Esophagus squamous epithelium (tissue), 5 donors: Measurements from ENCODE around the gene GAL3ST2. TPM values are rescaled to one million over a fixed set of nuclear protein-coding genes. Genes with fewer than 3 reads are reported as not detected.
A peak's percentile ranks its signal among the peaks of the same experiment; 100 is the strongest.

ENCODE experiments used
- DNase-seq: peaks from one replicate; lab custom pipeline; 2025; lab: John Stamatoyannopoulos, UW
- H3K27ac ChIP-seq, 4 donors: fragments of 200-600 bp; sonication (generic); one replicate each; pipeline ENCODE4 v1.5.1; 2016 to 2019; ENCODE audit warnings: mild to moderate bottlenecking in 1 of 4
- H3K27me3 ChIP-seq, 4 donors: fragments of 200-600 bp; sonication (generic); 1 replicate in 3 of 4; 2 replicates in 1 of 4; pipeline versions ENCODE4 v1.5.1 to v1.6.0; 2017 to 2021; ENCODE audit warnings: antibody characterized with exemption in 1 of 4
- H3K36me3 ChIP-seq, 3 donors: fragments of 200-600 bp; sonication (generic); one replicate each; pipeline ENCODE4 v1.5.1; 2016 to 2019
- H3K4me1 ChIP-seq, 3 donors: fragments of 200-600 bp; sonication (generic); one replicate each; pipeline ENCODE4 v1.5.1; 2017 to 2019
- H3K4me3 ChIP-seq, 4 donors: fragments of 200-600 bp; sonication (generic); 1 replicate in 3 of 4; 2 replicates in 1 of 4; pipeline ENCODE4 v1.5.1; 2016 to 2019; ENCODE audit warnings: mild to moderate bottlenecking in 2 of 4, moderate library complexity in 1 of 4
- H3K9me3 ChIP-seq, 3 donors: fragments of 200-600 bp; sonication (generic); one replicate each; pipeline ENCODE4 v1.5.1; 2016 to 2019
- CTCF ChIP-seq, 6 experiments: fragments of 450-650 bp in 4 of 6; fragments of 200-600 bp in 2 of 6; sonication (generic) in 2 of 6; IDR thresholded peaks; one replicate each; pipeline ENCODE4 v1.5.1; 2016 to 2019; ENCODE audit warnings: antibody characterized with exemption in 6 of 6, mild to moderate bottlenecking in 4 of 6, moderate library complexity in 4 of 6
- POLR2A ChIP-seq, 4 donors: fragments of 450-650 bp; IDR thresholded peaks; one replicate each; pipeline ENCODE4 v1.6.1; 2017; ENCODE audit warnings: antibody characterized with exemption in 4 of 4, mild to moderate bottlenecking in 4 of 4, moderate library complexity in 3 of 4
- WGBS, 2 donors: methylation state at CpG; one replicate each; pipeline ENCODE4 v1.1.5; 2018; 5-methylcytosine and 5-hydroxymethylcytosine counted together
- intact Hi-C: fragments of 100-400 bp; cut with DNase I; formaldehyde crosslinking; loops from one replicate; pipeline ENCODE4 v1.15.0; 2022
- total RNA-seq, 4 donors: library from RNA; depleted of rRNA; stranded (reverse); fragments of >200 nt; gene quantifications; one replicate each; pipeline ENCODE4 v1.1.0, GENCODE V29; 2016
- donor health status: DM: yes; HTN: yes; CAD: no.

GAL3ST2 gene
- total RNA-seq, 4 donors from 2014 or later = 0.38 TPM; not detected in 3

DNA sequence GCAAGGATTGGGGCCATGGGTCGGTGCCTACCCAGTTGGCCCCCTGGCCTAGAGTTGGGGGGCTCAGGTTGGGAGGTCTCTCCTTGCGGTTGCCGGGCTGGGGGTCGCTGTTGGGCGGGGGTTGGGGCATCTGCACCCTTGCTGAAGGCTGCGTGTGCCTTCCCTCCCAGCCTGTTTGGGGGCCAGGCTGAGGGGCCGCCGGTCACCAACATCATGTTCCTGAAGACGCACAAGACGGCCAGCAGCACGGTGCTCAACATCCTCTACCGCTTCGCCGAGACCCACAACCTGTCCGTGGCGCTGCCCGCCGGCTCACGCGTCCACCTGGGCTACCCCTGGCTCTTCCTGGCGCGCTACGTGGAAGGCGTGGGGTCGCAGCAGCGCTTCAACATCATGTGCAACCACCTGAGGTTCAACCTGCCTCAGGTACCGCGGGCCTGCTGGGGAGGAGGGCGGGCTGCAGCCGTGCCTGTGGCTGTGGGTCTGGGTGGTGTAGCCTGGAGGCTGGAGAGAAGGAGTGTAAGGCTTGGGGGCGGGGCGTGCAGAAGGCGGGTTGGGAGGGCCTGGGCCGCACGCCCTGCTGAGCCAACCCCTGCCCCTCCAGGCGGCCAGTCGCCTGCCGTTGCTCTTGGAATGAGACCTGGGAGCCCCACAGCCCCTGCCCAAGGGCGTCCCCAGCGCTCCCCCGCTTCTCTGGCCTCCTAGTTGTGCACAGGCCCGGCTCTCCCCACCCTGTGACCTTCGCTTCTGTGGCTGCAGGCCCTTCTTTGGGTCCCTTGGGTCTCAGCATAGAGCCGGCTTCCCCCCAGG lies 25.2 kb downstream of the GAL3ST2 start:
- no peak for DNase-seq

DNA sequence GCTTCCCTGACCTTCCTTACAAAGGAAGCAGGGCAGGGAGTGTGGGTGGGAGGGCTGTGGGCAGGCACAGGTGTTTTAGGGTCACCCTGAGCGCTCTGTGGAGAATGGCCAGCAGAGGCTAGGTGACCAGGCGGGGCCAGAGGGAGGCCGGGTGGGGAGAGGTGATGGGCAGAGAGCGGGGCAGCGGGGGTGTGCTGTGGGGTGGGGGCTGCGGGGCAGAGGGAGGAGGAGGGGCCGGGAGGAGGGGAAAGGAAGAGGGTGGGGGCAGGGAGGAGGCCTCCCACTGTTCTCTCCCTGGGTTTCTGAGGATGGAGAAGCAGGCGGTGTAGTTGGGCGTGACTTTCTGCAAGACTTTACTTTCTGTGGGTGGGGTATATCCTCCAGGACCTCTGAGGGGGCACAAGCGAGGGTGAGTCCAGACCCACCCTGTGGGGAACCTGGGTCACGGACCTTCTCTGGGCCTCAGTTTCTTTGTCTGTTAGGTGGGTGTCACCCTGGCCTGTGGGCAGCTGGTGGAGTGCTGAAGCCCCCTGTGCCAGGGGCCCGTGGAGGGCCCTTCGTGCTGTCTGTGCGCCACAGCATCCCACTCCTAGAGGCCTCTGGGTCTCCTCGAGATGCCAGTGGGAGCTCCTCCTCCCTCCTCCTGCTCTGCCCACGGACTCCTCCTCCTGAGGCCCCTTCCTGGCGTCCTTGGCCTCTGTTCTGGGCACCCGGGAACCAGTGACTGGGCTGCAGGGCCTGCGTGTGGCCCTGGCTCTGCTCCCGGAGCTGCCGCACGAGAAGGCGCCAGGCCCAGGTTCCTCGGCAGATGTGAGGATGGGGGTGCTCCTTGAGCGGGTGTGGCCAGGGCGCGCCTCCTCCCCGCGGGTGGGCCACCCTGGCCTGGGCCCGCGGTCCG lies 26.0 kb downstream of the GAL3ST2 start:
- H3K9me3 ChIP-seq = no peaks in the 10 kb centered on the region
- intact Hi-C loops = no loop called here
- TF ChIP-seq CTCF (IDR thresholded peaks at IDR 0.05) (no peak), POLR2A (IDR thresholded peaks at IDR 0.05) (no peak)
- 49 to 74% methylated on average over 3 to 13 of the region's 32 CpGs for WGBS, 2 donors
- peaks cover 6 to 42% (median 8%) of the 10 kb centered on the region in 4 donors for H3K27me3 ChIP-seq
- no peak overlapping the region for H3K27ac ChIP-seq
- no peaks in the 10 kb centered on the region for H3K36me3 ChIP-seq
- H3K4me3 ChIP-seq = peak overlapping the region in 3 of 4 donors; percentile 40 to 71 (median 54)
- DNase-seq = no peak
- peaks cover 16 to 23% (median 20%) of the 10 kb centered on the region in 3 donors for H3K4me1 ChIP-seq

More for the DNA sequence above, 25.2 kb downstream of the GAL3ST2 start:
- intact Hi-C loops = no loop called here
- Histone ChIP-seq H3K27ac (no peak overlapping the region), H3K9me3 (no peaks in the 10 kb centered on the region), H3K27me3 (peaks cover 6 to 43% (median 8%) of the 10 kb centered on the region in 4 donors), H3K4me3 (no peak overlapping the region), H3K36me3 (no peaks in the 10 kb centered on the region), H3K4me1 (peaks cover 16 to 23% (median 20%) of the 10 kb centered on the region in 3 donors)
- TF ChIP-seq CTCF (IDR thresholded peaks at IDR 0.05) (no peak), POLR2A (IDR thresholded peaks at IDR 0.05) (no peak)
- WGBS, 2 donors = 83 to 94% methylated on average over 19 to 23 of the region's 44 CpGs

- DNase-seq = no peak
- H3K4me3 ChIP-seq = peak overlapping the region; percentile 37 to 71 (median 47)
Observed at GRCh38 chr2:241803387-241804325, 27.0 kb downstream of the GAL3ST2 start.

More at GRCh38 chr2:241803387-241804325, 27.0 kb downstream of the GAL3ST2 start:
- Histone ChIP-seq H3K9me3 (no peaks in the 10 kb centered on the region), H3K27me3 (peaks cover 6 to 42% (median 8%) of the 10 kb centered on the region in 4 donors), H3K4me1 (peaks cover 16 to 23% (median 20%) of the 10 kb centered on the region in 3 donors), H3K36me3 (no peaks in the 10 kb centered on the region), H3K27ac (no peak overlapping the region)
- WGBS, 2 donors = 0 to 1% methylated on average over 5 to 14 of the region's 109 CpGs
- intact Hi-C loops = no loop called here
- TF ChIP-seq POLR2A (IDR thresholded peaks at IDR 0.05) = no peak
- no peak for TF ChIP-seq CTCF (IDR thresholded peaks at IDR 0.05)
